MM.1S (cell line): Measurements from ENCODE around the gene GPR180.

ENCODE experiments used
- CTCF ChIP-seq: fragments of 300-600 bp; sonication (generic); IDR thresholded peaks from 2 replicates; pipeline ENCODE4 v1.5.1; 2016; ENCODE audit warnings: antibody characterized with exemption, low read length, mixed read lengths
- EZH2 ChIP-seq: fragments of 300-600 bp; sonication (generic); optimal IDR thresholded peaks from 2 replicates; pipeline ENCODE3; 2017; ENCODE audit warnings: low read depth, mild to moderate bottlenecking, antibody characterized with exemption, low read length, mixed read lengths

GRCh38 chr13:94666065-94666464 is 64.4 kb downstream of the GPR180 start:
- TF ChIP-seq CTCF (no peak), EZH2 (no peak)
